ENCODE measurements around the gene MT1A. TPM values are rescaled to one million over a fixed set of nuclear protein-coding genes. Genes with fewer than 3 reads are reported as not detected.

The MT1A gene
- total RNA-seq, 1 donor from 2014 or later = not detected

GRCh38 chr16:56593573-56594291, 44.7 kb upstream of the MT1A start:
- TF ChIP-seq CTCF (IDR thresholded peaks at IDR 0.05; ENCODE audit: unreplicated experiment) = no peak
- peaks cover 21% of the 10 kb centered on the region for H3K9me3 Mint-ChIP-seq
- H3K4me1 Mint-ChIP-seq = peaks cover 9% of the 10 kb centered on the region
- H3K27me3 Mint-ChIP-seq (ENCODE audit: low read depth) = peaks cover 83% of the 10 kb centered on the region
- no peaks in the 10 kb centered on the region for H3K36me3 Mint-ChIP-seq
- no peak overlapping the region for H3K27ac Mint-ChIP-seq
- no peak for DNase-seq (ENCODE audit: low spot score in 2 of 2, unreplicated experiment in 2 of 2)
- H3K4me3 Mint-ChIP-seq = no peak overlapping the region

GRCh38 chr16:56594292-56594619, 44.2 kb upstream of the MT1A start:
- DNase-seq (ENCODE audit: low spot score in 2 of 2, unreplicated experiment in 2 of 2) = no peak
- Mint-ChIP-seq H3K9me3 (peaks cover 21% of the 10 kb centered on the region), H3K27ac (no peak overlapping the region), H3K4me1 (peaks cover 7% of the 10 kb centered on the region), H3K4me3 (no peak overlapping the region), H3K36me3 (no peaks in the 10 kb centered on the region), H3K27me3 (ENCODE audit: low read depth) (peaks cover 77% of the 10 kb centered on the region)
- TF ChIP-seq CTCF (IDR thresholded peaks at IDR 0.05; ENCODE audit: unreplicated experiment) = no peak

DNA sequence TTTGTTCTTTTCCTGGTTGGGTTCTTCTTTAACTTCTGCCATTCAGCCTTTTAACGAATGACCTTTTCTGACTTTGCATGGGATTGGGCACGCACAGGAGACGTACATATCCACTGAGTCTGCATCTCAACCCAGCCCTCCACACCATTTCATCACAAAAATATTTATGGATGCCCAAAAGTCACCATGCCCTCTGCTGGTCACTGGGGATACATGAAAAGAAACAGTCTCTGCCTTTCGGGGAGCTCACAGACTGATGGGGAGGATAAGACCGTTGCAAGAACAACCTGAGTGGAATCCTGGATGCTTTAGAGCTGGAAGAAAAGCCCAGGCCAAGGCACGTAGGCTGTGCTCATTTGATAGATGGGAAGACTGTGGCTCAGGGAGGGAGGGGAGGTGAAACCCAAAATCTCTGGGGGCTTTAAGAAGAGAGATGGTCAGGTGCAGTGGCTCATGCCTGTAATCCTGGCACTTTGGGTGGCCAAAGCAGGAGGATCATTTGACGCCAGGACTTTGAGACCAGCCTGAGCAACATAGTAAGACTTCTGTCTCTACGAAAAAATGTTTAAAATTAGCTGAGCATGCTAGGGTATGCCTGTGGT, 38.0 kb upstream of the MT1A start:
- peaks cover 12% of the 10 kb centered on the region for H3K9me3 Mint-ChIP-seq
- H3K4me1 Mint-ChIP-seq = no peaks in the 10 kb centered on the region
- no peak for DNase-seq (ENCODE audit: low spot score in 2 of 2, unreplicated experiment in 2 of 2)
- H3K27me3 Mint-ChIP-seq (ENCODE audit: low read depth) = peaks cover 45% of the 10 kb centered on the region
- H3K4me3 Mint-ChIP-seq = no peak overlapping the region
- peak; percentile 18 for TF ChIP-seq CTCF (IDR thresholded peaks at IDR 0.05; ENCODE audit: unreplicated experiment)
- H3K36me3 Mint-ChIP-seq = no peaks in the 10 kb centered on the region
- H3K27ac Mint-ChIP-seq = no peak overlapping the region

DNA sequence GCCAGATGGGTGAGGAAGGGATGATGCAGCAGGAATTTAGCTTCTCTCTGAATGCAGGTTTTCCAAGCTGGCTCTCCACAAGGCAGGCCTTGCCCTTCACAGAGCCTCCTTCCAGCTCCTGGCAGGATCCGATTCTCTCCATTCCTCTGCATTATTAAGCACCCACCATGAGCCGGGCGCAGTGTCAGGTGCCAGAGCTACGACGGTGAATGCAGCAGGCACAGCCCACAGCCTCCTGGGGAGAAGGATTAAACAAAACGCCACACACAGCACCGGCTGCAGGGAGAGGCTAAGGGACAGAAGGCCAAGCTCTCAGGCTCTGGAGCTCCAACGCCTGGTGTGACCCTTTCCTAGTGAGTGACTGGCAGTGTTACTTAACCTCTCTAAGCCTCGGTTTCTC, 37.1 kb upstream of the MT1A start:
- TF ChIP-seq CTCF (IDR thresholded peaks at IDR 0.05; ENCODE audit: unreplicated experiment) = no peak
- Mint-ChIP-seq H3K4me3 (no peak overlapping the region), H3K27ac (no peak overlapping the region), H3K9me3 (peaks cover 12% of the 10 kb centered on the region), H3K4me1 (no peaks in the 10 kb centered on the region), H3K27me3 (ENCODE audit: low read depth) (peaks cover 37% of the 10 kb centered on the region), H3K36me3 (no peaks in the 10 kb centered on the region)
- DNase-seq (ENCODE audit: low spot score in 2 of 2, unreplicated experiment in 2 of 2) = no peak

- Mint-ChIP-seq H3K4me1 (peaks cover 18% of the 10 kb centered on the region), H3K4me3 (no peak overlapping the region), H3K27me3 (ENCODE audit: low read depth) (peaks cover 20% of the 10 kb centered on the region), H3K36me3 (no peaks in the 10 kb centered on the region), H3K27ac (no peak overlapping the region), H3K9me3 (no peaks in the 10 kb centered on the region)
- no peak for DNase-seq (ENCODE audit: low spot score in 2 of 2, unreplicated experiment in 2 of 2)
- TF ChIP-seq CTCF (IDR thresholded peaks at IDR 0.05; ENCODE audit: unreplicated experiment) = no peak
These were observed 34.9 kb upstream of the MT1A start for GRCh38 chr16:56603589-56603988.
